GM19023 (cell line): Measurements from ENCODE around the gene NELL1.

ENCODE experiments used
- ATAC-seq: cut with Tn5 transposase; IDR thresholded peaks from one replicate; pipeline ENCODE4 v1.9.1; 2021; ENCODE audit warnings: mild to moderate bottlenecking, moderate library complexity; ENCODE audit not compliant: unreplicated experiment

Gene NELL1

GRCh38 chr11:21295508-21295907 lies 626.1 kb downstream of the NELL1 start:
- no peak for ATAC-seq

DNA sequence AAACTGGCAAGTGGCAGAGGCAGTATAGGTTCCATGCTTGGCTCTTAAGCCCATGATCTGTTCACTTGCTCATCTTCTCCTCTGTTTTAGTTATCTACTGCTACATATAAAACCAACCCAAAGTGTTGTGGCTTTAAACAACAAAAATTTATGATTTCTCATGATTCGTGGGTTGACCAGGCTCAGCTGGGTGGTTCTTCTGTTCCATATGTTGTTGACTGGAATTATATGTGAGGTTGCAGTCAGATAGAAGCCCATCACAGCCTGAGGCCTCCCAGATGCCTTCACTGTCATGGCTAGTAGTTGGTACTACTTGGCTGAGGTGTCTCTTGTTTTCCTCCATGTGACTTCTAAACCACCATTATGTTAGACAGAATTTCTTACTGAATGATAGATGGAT lies 632.6 kb downstream of the NELL1 start:
- no peak for ATAC-seq

GRCh38 chr11:21306739-21307358 lies 637.5 kb downstream of the NELL1 start:
- ATAC-seq = no peak

GRCh38 chr11:21307874-21308273 lies 638.5 kb downstream of the NELL1 start:
- no peak for ATAC-seq

GRCh38 chr11:21316591-21316990 lies 647.2 kb downstream of the NELL1 start:
- no peak for ATAC-seq

DNA sequence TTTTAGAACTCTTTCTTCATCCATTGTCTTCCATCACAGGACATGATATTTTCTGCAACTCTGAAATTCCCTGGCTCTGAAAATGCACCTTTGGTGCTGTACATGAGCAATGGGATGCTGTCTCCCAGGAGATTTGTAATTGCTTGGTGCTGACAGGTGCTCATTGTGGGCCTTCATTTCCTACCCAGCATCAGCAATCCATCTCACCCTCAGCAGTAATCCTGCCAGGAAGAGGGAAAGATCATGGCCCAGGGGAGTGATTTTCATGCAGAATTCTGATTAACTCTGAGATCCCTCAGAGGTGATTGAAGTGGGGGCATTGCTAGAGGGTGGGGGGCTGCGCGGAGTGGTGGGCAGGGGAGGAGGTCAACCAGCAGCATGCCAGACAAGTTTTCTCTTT lies 651.7 kb downstream of the NELL1 start:
- no peak for ATAC-seq

GRCh38 chr11:21321530-21321929 lies 652.1 kb downstream of the NELL1 start:
- no peak for ATAC-seq

- ATAC-seq = no peak
These were observed 654.2 kb downstream of the NELL1 start for GRCh38 chr11:21323617-21324016.

DNA sequence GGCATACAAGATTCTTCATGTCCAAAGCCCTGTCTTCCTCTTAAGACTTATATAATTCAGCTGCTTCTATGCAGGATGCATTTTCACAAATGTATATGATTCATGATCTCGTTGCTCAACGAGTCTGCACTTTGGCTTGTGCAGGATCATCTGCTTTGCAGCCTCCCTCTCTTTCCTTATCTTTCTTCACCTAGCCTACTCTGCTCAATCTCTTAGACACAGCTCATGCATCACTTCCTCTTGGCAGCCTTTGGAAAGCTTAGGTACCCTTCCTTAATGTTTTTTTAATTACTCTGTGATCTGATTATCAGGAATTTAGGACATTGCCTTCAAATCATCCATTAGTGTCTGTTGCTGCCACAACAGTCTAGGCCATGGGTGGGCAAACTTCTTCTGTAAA lies 673.8 kb downstream of the NELL1 start:
- ATAC-seq = no peak

- ATAC-seq = no peak
These were observed 677.0 kb downstream of the NELL1 start for GRCh38 chr11:21346361-21346760.

GRCh38 chr11:21350613-21351012 lies 681.2 kb downstream of the NELL1 start:
- ATAC-seq = no peak

GRCh38 chr11:21353425-21353824 lies 684.0 kb downstream of the NELL1 start:
- ATAC-seq = no peak

DNA sequence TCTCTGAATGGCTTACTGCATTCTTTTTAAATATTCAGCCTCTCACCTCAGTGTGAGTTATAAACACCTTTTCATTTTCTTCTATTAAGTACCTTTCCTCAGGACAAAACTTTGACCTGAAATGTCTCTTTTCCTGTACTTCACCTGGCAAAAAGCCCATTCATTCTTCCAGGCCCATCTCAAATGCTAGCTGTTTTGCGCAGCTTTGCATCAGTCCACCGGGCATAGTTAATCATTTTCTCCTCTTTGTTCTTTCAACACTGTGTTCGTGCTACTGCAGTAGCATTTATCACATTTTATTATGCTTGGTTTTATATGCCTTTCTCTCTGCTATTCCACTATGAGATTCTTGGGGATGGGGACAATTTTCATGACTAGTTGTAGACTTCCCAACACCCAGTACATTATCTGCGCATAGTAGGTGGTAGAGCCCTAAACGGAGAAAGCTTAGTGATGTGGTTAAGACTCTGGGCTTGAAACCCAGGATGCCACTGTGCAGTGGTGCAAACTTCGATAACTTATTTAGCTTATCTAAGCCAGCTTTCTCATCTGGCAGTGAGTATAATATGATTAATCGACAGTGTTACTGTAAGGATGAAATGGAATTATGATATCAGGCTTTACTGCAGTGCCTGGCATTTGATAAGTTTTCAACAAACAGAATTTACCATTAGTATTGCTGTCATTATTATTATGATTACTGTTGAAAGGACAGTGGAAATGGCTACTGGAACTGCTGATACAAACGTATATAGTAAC lies 695.7 kb downstream of the NELL1 start:
- no peak for ATAC-seq

GRCh38 chr11:21369947-21370346 lies 700.6 kb downstream of the NELL1 start:
- ATAC-seq = no peak

DNA sequence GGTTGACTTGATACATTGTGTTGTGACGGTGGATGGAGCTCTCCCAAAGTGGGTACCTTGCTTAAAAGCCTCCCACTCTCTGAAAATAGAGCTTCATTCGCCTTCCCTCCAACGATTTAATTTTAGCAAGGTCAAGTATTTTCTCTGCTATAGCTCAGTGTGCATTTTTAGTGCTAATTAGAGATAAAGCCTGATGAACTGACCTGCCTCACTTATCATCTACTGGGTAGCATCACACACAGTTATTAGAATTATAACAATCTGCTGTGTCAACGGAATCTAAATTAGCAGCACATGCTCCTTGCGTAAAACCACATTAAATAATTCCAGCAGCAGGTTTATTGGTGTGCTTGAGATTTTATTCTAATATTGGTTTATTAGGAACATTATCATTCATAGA lies 701.7 kb downstream of the NELL1 start:
- no peak for ATAC-seq

DNA sequence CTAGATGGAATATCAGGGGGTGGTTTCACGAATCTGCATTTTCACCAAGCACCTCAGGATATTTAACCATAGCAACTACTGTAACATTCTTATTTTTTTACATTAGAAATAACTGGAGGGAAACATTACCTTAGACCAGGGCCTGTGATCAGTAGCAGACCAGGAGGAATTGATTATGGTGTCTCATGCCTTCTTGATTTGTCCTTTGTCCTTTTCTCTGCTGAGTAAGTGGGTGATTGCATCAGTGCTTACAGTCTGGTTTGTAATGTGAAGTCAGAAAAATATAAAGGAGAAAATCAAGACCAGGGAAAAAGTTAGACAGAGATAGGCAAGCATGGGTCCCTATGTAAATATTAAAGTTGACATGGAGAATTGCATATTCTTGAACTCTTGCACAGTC lies 703.3 kb downstream of the NELL1 start:
- no peak for ATAC-seq

DNA sequence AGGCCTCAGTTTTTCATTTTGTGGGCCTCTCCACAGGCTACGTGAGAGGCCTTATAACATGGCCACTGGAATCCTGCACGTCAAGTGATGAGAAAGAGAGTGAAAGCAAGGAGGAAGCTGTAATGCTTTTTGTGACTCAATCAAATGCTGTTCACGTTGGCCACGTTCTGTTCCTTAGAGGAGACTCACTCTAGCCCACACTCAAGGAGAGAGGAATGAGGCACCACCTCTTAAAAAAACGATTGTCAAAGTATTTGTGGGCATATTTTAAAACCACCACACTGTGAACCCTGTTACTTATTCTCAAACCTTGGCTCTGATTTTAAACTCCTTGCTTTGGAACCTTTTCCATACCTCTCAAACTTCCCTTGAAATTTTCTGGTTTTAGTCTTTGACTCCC lies 705.0 kb downstream of the NELL1 start:
- no peak for ATAC-seq

- ATAC-seq = no peak
These were observed 716.5 kb downstream of the NELL1 start for GRCh38 chr11:21385669-21386440.

DNA sequence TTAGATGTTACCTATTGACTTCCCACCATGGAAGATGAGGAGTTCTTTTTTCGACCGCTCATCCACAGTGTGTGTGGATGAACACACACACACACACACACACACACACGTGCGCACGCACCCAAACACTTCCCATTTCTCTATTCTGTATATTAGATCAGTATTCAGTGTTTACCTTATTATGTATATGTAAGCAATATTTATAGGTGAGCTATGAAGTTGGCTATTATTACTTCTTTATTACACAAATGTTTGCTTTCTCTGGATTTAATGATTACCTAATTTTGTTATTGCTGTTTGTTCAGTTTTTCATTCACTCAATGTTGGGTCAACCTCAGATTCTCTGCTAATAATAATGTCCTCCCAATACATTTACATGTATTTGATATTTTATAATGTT lies 721.0 kb downstream of the NELL1 start:
- no peak for ATAC-seq

GRCh38 chr11:21396342-21397008 lies 727.1 kb downstream of the NELL1 start:
- no peak for ATAC-seq

- ATAC-seq = no peak
These were observed 728.8 kb downstream of the NELL1 start for GRCh38 chr11:21398195-21398594.
